GM12878 (cell line): ENCODE data around the gene MOK.

ENCODE experiments used
- ATF7 ChIP-seq: fragments of 450-650 bp; IDR thresholded peaks from 2 replicates; pipeline ENCODE4 v1.6.1; 2016; ENCODE audit warnings: low read depth, mild to moderate bottlenecking
- EGR1 ChIP-seq, 2 experiments: IDR thresholded peaks; 1 replicate in 1 of 2; 2 replicates in 1 of 2; pipeline ENCODE4 v1.6.1; 2011 to 2012; ENCODE audit warnings: low read depth in 2 of 2, low read length in 2 of 2, borderline replicate concordance in 1 of 2, mild to moderate bottlenecking in 1 of 2, moderate library complexity in 1 of 2
- EP300 ChIP-seq, 2 experiments: fragments of 150-350 bp in 1 of 2; IDR thresholded peaks; 2 replicates each; pipeline ENCODE4 v1.6.1; 2011 to 2012; ENCODE audit warnings: low read depth in 2 of 2, low read length in 2 of 2, borderline replicate concordance in 1 of 2, improper control_type of control experiment in 1 of 2, inconsistent platforms in 1 of 2; ENCODE audit not compliant: control insufficient read depth in 1 of 2
- EZH2 ChIP-seq: IDR thresholded peaks from 2 replicates; pipeline ENCODE4 v1.6.1; 2012; ENCODE audit warnings: low read depth, mild to moderate bottlenecking, control low read depth, inconsistent platforms, low read length, borderline replicate concordance; ENCODE audit not compliant: control insufficient read depth
- NRF1 ChIP-seq: conservative IDR thresholded peaks from 2 replicates; pipeline ENCODE4 v1.6.1; 2011; ENCODE audit warnings: mild to moderate bottlenecking, low read depth, low read length, improper control_type of control experiment
- POLR2A ChIP-seq: IDR thresholded peaks from 2 replicates; pipeline ENCODE4 v1.6.1; 2011; ENCODE audit warnings: low read depth, mild to moderate bottlenecking, low read length
- POLR2AphosphoS2 ChIP-seq: IDR thresholded peaks from 2 replicates; pipeline ENCODE4 v1.6.1; 2011; ENCODE audit warnings: low read depth, mild to moderate bottlenecking, low read length, improper control_type of control experiment, moderate library complexity
- RELA ChIP-seq: fragments of 450-650 bp; IDR thresholded peaks from 2 replicates; pipeline ENCODE4 v1.8.0; 2014; ENCODE audit warnings: borderline replicate concordance; ENCODE audit not compliant: partially characterized antibody
- TAF1 ChIP-seq: IDR thresholded peaks from 2 replicates; pipeline ENCODE4 v1.6.1; 2011; ENCODE audit warnings: mild to moderate bottlenecking, low read depth, low read length, borderline replicate concordance
- TARDBP ChIP-seq: IDR thresholded peaks from 2 replicates; pipeline ENCODE4 v1.6.1; 2016; ENCODE audit warnings: borderline replicate concordance
- TF ChIP-seq, protein P1 (sequence below): fragments of 450-650 bp; IDR thresholded peaks from 2 replicates; pipeline ENCODE4 v1.6.1; 2016; ENCODE audit warnings: mild to moderate bottlenecking
- TF ChIP-seq, protein P2 (sequence below): fragments of 450-650 bp; IDR thresholded peaks from 2 replicates; pipeline ENCODE4 v1.6.1; 2016; ENCODE audit warnings: mild to moderate bottlenecking, moderate library complexity, borderline replicate concordance

DNA sequence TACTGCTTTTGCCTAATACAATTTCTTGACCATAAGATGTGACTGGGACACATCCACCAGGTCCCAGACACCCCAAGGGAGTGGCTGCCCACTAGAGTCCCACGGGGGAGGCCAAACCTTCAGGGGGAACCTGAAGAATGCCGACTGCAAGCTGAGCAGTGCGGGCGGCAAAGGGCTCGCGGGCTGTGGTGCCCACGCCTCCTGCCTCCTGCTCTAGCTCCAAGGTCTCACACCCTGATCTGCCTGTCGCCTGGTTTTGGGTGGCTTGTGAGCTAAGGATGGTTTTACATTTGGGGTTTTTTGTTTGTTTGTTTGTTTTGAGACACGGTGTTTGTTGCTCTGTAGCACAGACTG, 75.2 kb downstream of the MOK start:
- TF ChIP-seq TARDBP (no peak), ATF7 (no peak), NRF1 (no peak), EZH2 (no peak), TAF1 (no peak), POLR2AphosphoS2 (no peak), EGR1 (IDR thresholded peaks at IDR 0.05; ENCODE audit: borderline replicate concordance in 1 of 2, low read depth in 2 of 2, low read length in 2 of 2) (no peak), RELA (no peak), POLR2A (no peak), EP300 (IDR thresholded peaks at IDR 0.05; ENCODE audit: borderline replicate concordance in 1 of 2, control insufficient read depth in 1 of 2, low read depth in 2 of 2, low read length in 2 of 2) (no peak)
- TF ChIP-seq, protein P1, sequence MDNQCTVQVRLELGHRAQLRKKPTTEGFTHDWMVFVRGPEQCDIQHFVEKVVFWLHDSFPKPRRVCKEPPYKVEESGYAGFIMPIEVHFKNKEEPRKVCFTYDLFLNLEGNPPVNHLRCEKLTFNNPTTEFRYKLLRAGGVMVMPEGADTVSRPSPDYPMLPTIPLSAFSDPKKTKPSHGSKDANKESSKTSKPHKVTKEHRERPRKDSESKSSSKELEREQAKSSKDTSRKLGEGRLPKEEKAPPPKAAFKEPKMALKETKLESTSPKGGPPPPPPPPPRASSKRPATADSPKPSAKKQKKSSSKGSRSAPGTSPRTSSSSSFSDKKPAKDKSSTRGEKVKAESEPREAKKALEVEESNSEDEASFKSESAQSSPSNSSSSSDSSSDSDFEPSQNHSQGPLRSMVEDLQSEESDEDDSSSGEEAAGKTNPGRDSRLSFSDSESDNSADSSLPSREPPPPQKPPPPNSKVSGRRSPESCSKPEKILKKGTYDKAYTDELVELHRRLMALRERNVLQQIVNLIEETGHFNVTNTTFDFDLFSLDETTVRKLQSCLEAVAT = no peak
- TF ChIP-seq, protein P2, sequence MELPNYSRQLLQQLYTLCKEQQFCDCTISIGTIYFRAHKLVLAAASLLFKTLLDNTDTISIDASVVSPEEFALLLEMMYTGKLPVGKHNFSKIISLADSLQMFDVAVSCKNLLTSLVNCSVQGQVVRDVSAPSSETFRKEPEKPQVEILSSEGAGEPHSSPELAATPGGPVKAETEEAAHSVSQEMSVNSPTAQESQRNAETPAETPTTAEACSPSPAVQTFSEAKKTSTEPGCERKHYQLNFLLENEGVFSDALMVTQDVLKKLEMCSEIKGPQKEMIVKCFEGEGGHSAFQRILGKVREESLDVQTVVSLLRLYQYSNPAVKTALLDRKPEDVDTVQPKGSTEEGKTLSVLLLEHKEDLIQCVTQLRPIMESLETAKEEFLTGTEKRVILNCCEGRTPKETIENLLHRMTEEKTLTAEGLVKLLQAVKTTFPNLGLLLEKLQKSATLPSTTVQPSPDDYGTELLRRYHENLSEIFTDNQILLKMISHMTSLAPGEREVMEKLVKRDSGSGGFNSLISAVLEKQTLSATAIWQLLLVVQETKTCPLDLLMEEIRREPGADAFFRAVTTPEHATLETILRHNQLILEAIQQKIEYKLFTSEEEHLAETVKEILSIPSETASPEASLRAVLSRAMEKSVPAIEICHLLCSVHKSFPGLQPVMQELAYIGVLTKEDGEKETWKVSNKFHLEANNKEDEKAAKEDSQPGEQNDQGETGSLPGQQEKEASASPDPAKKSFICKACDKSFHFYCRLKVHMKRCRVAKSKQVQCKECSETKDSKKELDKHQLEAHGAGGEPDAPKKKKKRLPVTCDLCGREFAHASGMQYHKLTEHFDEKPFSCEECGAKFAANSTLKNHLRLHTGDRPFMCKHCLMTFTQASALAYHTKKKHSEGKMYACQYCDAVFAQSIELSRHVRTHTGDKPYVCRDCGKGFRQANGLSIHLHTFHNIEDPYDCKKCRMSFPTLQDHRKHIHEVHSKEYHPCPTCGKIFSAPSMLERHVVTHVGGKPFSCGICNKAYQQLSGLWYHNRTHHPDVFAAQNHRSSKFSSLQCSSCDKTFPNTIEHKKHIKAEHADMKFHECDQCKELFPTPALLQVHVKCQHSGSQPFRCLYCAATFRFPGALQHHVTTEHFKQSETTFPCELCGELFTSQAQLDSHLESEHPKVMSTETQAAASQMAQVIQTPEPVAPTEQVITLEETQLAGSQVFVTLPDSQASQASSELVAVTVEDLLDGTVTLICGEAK = no peak
